PC-3 (cell line): Measurements from ENCODE around the gene SON. TPM values are rescaled to one million over a fixed set of nuclear protein-coding genes. Genes with fewer than 3 reads are reported as not detected.

Source experiments
- ATAC-seq: fragments of 200-7000 bp; cut with Tn5 transposase; 2 replicates; pipeline ENCODE4 v1.9.1; 2020; ENCODE audit warnings: mild to moderate bottlenecking, moderate library complexity
- BruUV-seq: library from RNA; stranded (reverse); fragments of 400-500 nt; replicated peaks from 2 replicates; lab custom pipeline; 2021; lab: Mats Ljungman, UMichigan
- CTCF ChIA-PET: fragments of 300-600 bp; sonication (Branson Sonifier 250); formaldehyde crosslinking; loops from one replicate; lab custom pipeline; 2022; ENCODE audit warnings: antibody characterized with exemption; lab: Charles Lee
- POLR2A ChIA-PET: fragments of 300-600 bp; sonication (Branson Sonifier 250); formaldehyde crosslinking; loops from one replicate; lab custom pipeline; 2022; ENCODE audit warnings: antibody characterized with exemption; ENCODE audit not compliant: unreplicated experiment; lab: Charles Lee
- DNase-seq: peaks from one replicate; pipeline ENCODE4 v3.0.0-alpha.2; 2015
- H2AFZ ChIP-seq: fragments of 300-600 bp; sonication (generic); 2 replicates; pipeline ENCODE4 v1.6.0; 2016; ENCODE audit warnings: antibody characterized with exemption, low read length
- H3F3A ChIP-seq: fragments of 300-600 bp; sonication (generic); one replicate; pipeline ENCODE4 v1.6.0; 2017; ENCODE audit warnings: antibody characterized with exemption, low read length, control low read depth, mild to moderate bottlenecking; ENCODE audit not compliant: unreplicated experiment
- H3K27ac ChIP-seq: fragments of 300-600 bp; sonication (generic); 2 replicates; pipeline ENCODE4 v1.5.1; 2016; ENCODE audit warnings: mild to moderate bottlenecking, low read length
- H3K27me3 ChIP-seq: fragments of 300-600 bp; sonication (generic); 2 replicates; pipeline ENCODE4 v1.6.1; 2016; ENCODE audit warnings: low read length, mixed read lengths
- H3K36me3 ChIP-seq: fragments of 300-600 bp; sonication (generic); 2 replicates; pipeline ENCODE4 v1.6.1; 2016; ENCODE audit warnings: low read depth, mixed run types, low read length, mixed read lengths
- H3K4me1 ChIP-seq: fragments of 300-600 bp; sonication (generic); 2 replicates; pipeline ENCODE4 v1.5.1; 2016; ENCODE audit warnings: low read length; ENCODE audit not compliant: insufficient read depth
- H3K4me2 ChIP-seq: fragments of 300-600 bp; sonication (generic); 2 replicates; pipeline ENCODE4 v1.6.0; 2016; ENCODE audit warnings: low read length
- H3K4me3 ChIP-seq: fragments of 300-600 bp; sonication (generic); 2 replicates; pipeline ENCODE4 v1.5.1; 2016; ENCODE audit warnings: mild to moderate bottlenecking, low read length, mixed read lengths
- H3K79me2 ChIP-seq: fragments of 300-600 bp; sonication (generic); 2 replicates; pipeline ENCODE4 v1.6.1; 2017; ENCODE audit warnings: low read length, mixed read lengths
- H3K9ac ChIP-seq: fragments of 300-600 bp; sonication (generic); 2 replicates; pipeline ENCODE4 v1.6.0; 2016; ENCODE audit warnings: mild to moderate bottlenecking, low read length
- H3K9me2 ChIP-seq: fragments of 300-600 bp; sonication (generic); replicated peaks from 2 replicates; pipeline ENCODE4 v1.6.1; 2016; ENCODE audit warnings: mixed run types, low read length, mixed read lengths
- H3K9me3 ChIP-seq: fragments of 300-600 bp; sonication (generic); 2 replicates; pipeline ENCODE4 v1.6.1; 2016; ENCODE audit warnings: low read length, mixed read lengths
- H4K20me1 ChIP-seq: fragments of 300-600 bp; sonication (generic); 2 replicates; pipeline ENCODE4 v1.6.1; 2016; ENCODE audit warnings: low read length, mixed read lengths
- CTCF ChIP-seq: fragments of 300-600 bp; sonication (generic); conservative IDR thresholded peaks from 2 replicates; pipeline ENCODE4 v1.5.1; 2017; ENCODE audit warnings: antibody characterized with exemption, low read depth, mild to moderate bottlenecking, low read length
- EZH2 ChIP-seq: fragments of 300-600 bp; sonication (generic); IDR thresholded peaks from one replicate; pipeline ENCODE4 v1.6.1; 2017; ENCODE audit warnings: antibody characterized with exemption, mild to moderate bottlenecking, low read length; ENCODE audit not compliant: unreplicated experiment
- EZH2phosphoT487 ChIP-seq: fragments of 300-600 bp; sonication (generic); IDR thresholded peaks from 2 replicates; pipeline ENCODE4 v1.6.1; 2018; ENCODE audit warnings: mild to moderate bottlenecking, antibody characterized with exemption, low read length, borderline replicate concordance
- intact Hi-C: fragments of 100-400 bp; cut with micrococcal nuclease; formaldehyde crosslinking; loops from 2 replicates; pipeline ENCODE4 v1.9.0; 2023
- total RNA-seq: library from RNA; depleted of rRNA; stranded (reverse); fragments of >200 nt; gene quantifications from 2 replicates; pipeline ENCODE4 v1.2.3, GENCODE V29; 2014

The SON gene
- total RNA-seq, 1 experiment from 2014 or later = 373 TPM

GRCh38 chr21:33510826-33511225 lies 32.0 kb upstream of the SON start:
- Histone ChIP-seq H3K27me3 (no peaks in the 10 kb centered on the region), H3K79me2 (no peaks in the 10 kb centered on the region), H3F3A (no peaks in the 10 kb centered on the region), H3K9me2 (no peaks in the 10 kb centered on the region), H4K20me1 (no peaks in the 10 kb centered on the region), H3K4me2 (no peak overlapping the region), H3K9me3 (no peaks in the 10 kb centered on the region), H3K9ac (no peak overlapping the region), H2AFZ (no peak overlapping the region), H3K27ac (no peak overlapping the region), H3K4me1 (no peaks in the 10 kb centered on the region), H3K4me3 (no peak overlapping the region), H3K36me3 (peaks cover 54% of the 10 kb centered on the region)
- ATAC-seq (no peak), DNase-seq (no peak)
- BruUV-seq = no TSS peak
- intact Hi-C loops = no loop called here
- no peak for TF ChIP-seq CTCF
- no peak for TF ChIP-seq EZH2
- no peak for TF ChIP-seq EZH2phosphoT487
- ChIA-PET POLR2A (no interaction called here), CTCF (interaction anchor here (0.8 kb wide), 1 partner anchor 30 kb away, joined by 3 read pairs; no protein-coding TSS in a partner anchor)

- ChIA-PET CTCF (no interaction called here), POLR2A (no interaction called here)
- Histone ChIP-seq H3K36me3 (peaks cover 59% of the 10 kb centered on the region), H3F3A (no peaks in the 10 kb centered on the region), H3K9ac (no peak overlapping the region), H2AFZ (no peak overlapping the region), H3K9me2 (no peaks in the 10 kb centered on the region), H3K79me2 (no peaks in the 10 kb centered on the region), H3K4me2 (no peak overlapping the region), H3K27me3 (no peaks in the 10 kb centered on the region), H3K4me1 (no peaks in the 10 kb centered on the region), H4K20me1 (no peaks in the 10 kb centered on the region), H3K27ac (no peak overlapping the region), H3K4me3 (no peak overlapping the region), H3K9me3 (no peaks in the 10 kb centered on the region)
- intact Hi-C loops = no loop called here
- ATAC-seq (no peak), DNase-seq (no peak)
- TF ChIP-seq EZH2phosphoT487 (no peak), CTCF (no peak), EZH2 (no peak)
- BruUV-seq = no TSS peak
Measured at GRCh38 chr21:33511639-33512038, 31.2 kb upstream of the SON start.

GRCh38 chr21:33512481-33512880 lies 30.4 kb upstream of the SON start:
- H3F3A ChIP-seq = no peaks in the 10 kb centered on the region
- H3K79me2 ChIP-seq = no peaks in the 10 kb centered on the region
- CTCF ChIA-PET = no interaction called here
- no peaks in the 10 kb centered on the region for H3K9me2 ChIP-seq
- no peak overlapping the region for H3K4me2 ChIP-seq
- peaks cover 60% of the 10 kb centered on the region for H3K36me3 ChIP-seq
- no peak overlapping the region for H3K27ac ChIP-seq
- BruUV-seq = no TSS peak
- intact Hi-C loops = no loop called here
- no peak for TF ChIP-seq CTCF
- TF ChIP-seq EZH2 = no peak
- TF ChIP-seq EZH2phosphoT487 = no peak
- no peak overlapping the region for H3K4me3 ChIP-seq
- no peaks in the 10 kb centered on the region for H4K20me1 ChIP-seq
- no peak overlapping the region for H3K9ac ChIP-seq
- ATAC-seq (no peak), DNase-seq (no peak)
- no peaks in the 10 kb centered on the region for H3K9me3 ChIP-seq
- no peaks in the 10 kb centered on the region for H3K4me1 ChIP-seq
- POLR2A ChIA-PET = no interaction called here
- H2AFZ ChIP-seq = no peak overlapping the region
- H3K27me3 ChIP-seq = no peaks in the 10 kb centered on the region
